Epithelial cell of proximal tubule (primary cell): ENCODE results near the gene MSMB. TPM values are rescaled to one million over a fixed set of nuclear protein-coding genes. Genes with fewer than 3 reads are reported as not detected.
"Not testable (repeated sequence)": the region's sequence is repeated elsewhere in the genome, so short reads cannot be mapped to it uniquely, and the experiment has no call there.

ENCODE experiments used
- DNase-seq: peaks from one replicate; pipeline ENCODE4 v3.0.0-alpha.2; 2011; ENCODE audit warnings: low read depth
- H3K4me3 ChIP-seq: 2 replicates; pipeline ENCODE4 v1.5.1; 2011; ENCODE audit warnings: low read depth, mild to moderate bottlenecking, low read length
- CTCF ChIP-seq: conservative IDR thresholded peaks from 2 replicates; pipeline ENCODE4 v1.5.1; 2012; ENCODE audit warnings: low read depth, mild to moderate bottlenecking, low read length
- total RNA-seq: library from RNA; depleted of rRNA; stranded (reverse); fragments of >200 nt; gene quantifications from 2 replicates; pipeline ENCODE4 v1.2.3, GENCODE V29; 2015

The MSMB gene, protein sequence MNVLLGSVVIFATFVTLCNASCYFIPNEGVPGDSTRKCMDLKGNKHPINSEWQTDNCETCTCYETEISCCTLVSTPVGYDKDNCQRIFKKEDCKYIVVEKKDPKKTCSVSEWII
- total RNA-seq = not detected in 2 replicates

GRCh38 chr10:46046261-46046660, at the start of gene MSMB:
Gene MSMB (minus strand): TSS chr10:46046269. CDS start chr10:46046237, 32 bp downstream.
- no peak for DNase-seq
- no peak for TF ChIP-seq CTCF
- H3K4me3 ChIP-seq = no peak within 1 kb of the TSS

DNA sequence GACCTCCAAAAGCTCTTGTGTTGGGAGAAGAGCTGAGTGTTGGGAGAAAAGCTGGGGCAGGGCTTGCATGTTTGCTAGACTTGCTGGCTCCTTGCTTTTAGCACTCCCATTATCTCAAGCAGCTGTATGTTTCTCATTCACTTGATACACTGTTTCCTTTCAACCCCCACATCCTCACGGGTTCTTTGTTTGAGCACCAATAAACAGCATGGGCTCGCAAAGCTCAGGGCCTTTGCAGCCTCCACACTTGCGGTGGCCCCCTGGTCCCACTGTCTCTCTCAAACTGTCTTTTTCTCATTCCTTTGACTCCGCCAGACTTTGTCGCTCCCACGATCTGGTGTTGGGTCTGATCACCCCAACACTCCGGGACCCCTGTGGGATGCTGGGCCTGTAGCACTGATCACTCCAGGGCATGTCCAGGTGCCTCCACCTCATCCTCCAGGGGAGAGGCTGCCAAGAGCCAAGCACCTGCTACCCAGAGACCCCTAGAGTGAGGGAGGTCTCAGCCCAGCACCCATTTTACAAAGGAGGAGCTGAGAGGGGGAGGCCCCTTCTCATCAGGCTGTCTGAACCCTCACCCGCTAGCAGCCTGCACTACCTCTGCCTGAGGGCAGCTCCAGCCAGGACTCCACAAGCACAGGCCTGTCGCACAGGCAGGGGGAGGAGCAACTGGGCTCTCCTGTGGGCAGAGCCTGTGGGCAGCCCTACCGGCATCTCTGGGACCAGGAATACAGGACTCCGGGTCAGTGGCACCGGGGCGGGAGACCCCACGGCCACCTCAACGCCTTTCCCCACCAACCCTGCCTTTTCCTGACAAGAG, 49.1 kb upstream of the MSMB start:
- H3K4me3 ChIP-seq = no peak overlapping the region
- no peak for TF ChIP-seq CTCF
- DNase-seq = no peak

- no peak for DNase-seq
- no peak overlapping the region for H3K4me3 ChIP-seq
- TF ChIP-seq CTCF = no peak
These were observed 48.1 kb upstream of the MSMB start for GRCh38 chr10:46094197-46094500.

DNA sequence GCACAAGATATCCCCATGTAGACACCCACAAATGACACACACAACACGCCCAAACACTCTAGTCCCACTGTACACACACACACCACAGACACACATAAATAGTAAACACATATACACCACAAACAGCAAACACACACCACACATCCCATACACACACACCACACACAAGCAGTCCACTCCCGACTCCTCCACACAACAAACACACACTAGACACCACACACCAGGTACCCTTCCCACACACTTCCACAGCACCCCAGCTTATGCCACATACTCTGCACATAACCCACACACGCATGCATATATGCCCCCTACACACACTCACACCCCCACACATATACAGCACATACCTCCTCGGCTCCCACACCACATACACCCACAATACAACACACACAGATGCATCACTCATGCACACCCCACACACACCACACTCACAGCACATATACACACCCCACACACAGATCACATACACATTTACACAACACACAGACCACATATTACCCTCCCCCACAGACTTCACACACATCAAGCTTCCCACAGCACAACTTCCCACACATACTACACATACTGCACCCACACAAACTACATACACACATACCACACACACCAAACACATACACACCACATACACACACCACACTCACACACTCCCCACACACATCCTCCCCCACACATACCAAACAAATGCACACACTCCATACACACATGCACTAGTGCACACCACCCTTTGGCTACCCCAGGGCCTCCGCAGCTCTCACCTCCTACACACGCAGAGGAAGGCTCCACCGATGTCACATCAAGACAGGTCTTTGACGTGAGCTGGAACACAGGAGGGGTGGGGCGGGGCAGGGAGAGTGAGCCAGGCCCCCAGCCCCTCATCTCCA, 47.5 kb upstream of the MSMB start:
- not testable (repeated sequence) for H3K4me3 ChIP-seq, DNase-seq

DNA sequence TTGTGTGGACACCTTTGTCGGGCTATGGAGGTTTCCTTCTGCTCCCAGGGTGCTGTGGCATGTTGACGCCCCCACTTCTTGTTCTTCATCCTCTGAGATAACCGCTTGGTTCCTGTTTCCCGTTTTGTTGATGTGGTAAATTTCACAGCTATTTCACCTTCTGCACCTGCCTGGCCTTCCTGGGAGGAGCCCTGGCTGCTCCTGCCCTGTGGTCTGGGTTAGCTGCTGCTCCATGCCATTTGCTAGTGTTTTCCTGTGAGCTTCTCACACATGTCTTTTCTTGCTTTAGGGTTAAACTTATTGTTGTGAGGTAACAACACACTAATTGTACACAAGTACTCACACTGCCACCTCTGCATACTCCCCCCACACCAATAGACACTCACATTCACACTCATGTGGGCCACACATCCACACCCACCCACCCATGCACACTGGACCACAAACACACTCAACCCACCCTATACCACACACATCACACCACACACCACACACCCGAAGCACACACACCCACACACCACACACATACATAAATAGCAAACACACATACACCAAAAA, 46.5 kb upstream of the MSMB start:
- no peak for TF ChIP-seq CTCF
- DNase-seq = no peak
- H3K4me3 ChIP-seq = no peak overlapping the region

DNA sequence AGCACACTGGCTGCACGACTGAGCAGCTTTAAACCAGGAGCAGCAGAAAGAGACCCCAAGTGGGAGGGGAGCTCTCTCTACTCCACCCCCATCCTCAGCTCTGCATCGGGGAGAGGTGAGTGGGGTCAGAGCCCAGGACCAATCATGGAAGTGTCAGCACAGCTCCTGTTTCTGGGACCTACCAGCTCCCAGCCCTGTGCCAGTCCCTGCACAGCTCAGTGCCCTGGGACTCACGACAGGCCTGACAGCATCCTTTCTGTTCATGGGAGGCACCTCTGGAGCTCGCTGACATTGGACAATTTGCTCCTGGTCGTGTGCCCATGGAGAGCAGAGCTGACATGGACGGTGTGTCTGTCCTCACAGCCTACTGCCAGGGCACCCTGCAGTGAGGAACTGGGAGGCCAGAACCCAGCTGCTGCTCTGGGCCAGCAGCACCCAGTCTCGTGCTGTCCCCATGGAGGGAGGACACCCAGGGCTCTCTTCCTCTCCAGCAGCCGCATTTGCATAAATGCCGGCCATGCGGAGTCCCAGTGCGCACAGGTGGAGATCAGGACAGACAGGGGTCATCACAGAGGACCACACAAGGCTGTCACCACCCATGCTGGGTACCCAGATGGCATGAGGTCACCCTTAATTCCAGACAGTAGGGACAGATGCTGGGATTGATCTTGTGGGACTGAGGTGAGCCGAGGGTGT, 45.9 kb upstream of the MSMB start:
- no peak for DNase-seq
- no peak for TF ChIP-seq CTCF
- H3K4me3 ChIP-seq = no peak overlapping the region
